Left kidney (tissue), 8 donors: ENCODE results near the gene OSBPL5. TPM values are rescaled to one million over a fixed set of nuclear protein-coding genes. Genes with fewer than 3 reads are reported as not detected.

Source experiments
- DNase-seq: peaks from one replicate; pipeline ENCODE4 v3.0.0-alpha.2; 2013
- long read RNA-seq, 8 donors: transcript quantifications; one replicate each; lab custom pipeline, GENCODE V29; 2026
- polyA plus RNA-seq: library from polyadenylated mRNA; unstranded; fragments of 120-200 nt; gene quantifications from one replicate; pipeline ENCODE4 v1.2.1, GENCODE V29; 2013; ENCODE audit not compliant: insufficient read length

Gene OSBPL5
- polyA plus RNA-seq = 20.5 TPM
- long read RNA-seq, donor 1, partial matches to known transcripts = 0 of 3 reads
- long read RNA-seq, donor 1, other reads (novel, unspliced or antisense) = 0 of 3 reads
- long read RNA-seq, donor 2, partial matches to known transcripts = 0 of 2 reads
- long read RNA-seq, donor 2, other reads (novel, unspliced or antisense) = 0 of 2 reads
- long read RNA-seq, donor 3 = 0 reads
- long read RNA-seq, donor 4 = 0 reads
- long read RNA-seq, donor 5 = 0 reads
- long read RNA-seq, donor 6, partial matches to known transcripts = 0 of 3 reads
- long read RNA-seq, donor 6, other reads (novel, unspliced or antisense) = 0 of 3 reads
- long read RNA-seq, donor 7, partial matches to known transcripts = 0 of 2 reads
- long read RNA-seq, donor 7, other reads (novel, unspliced or antisense) = 0 of 2 reads
- long read RNA-seq, donor 8 = 0 reads

- DNase-seq = peak; percentile 75
These were observed at the start of gene OSBPL5 for GRCh38 chr11:3165152-3165705. OSBPL5 (minus strand) TSS chr11:3165310; CDS start chr11:3129148, 36,162 bp downstream.

GRCh38 chr11:3214420-3214699 lies 49.2 kb upstream of the OSBPL5 start:
- no peak for DNase-seq

- DNase-seq = no peak
These were observed 48.7 kb upstream of the OSBPL5 start for GRCh38 chr11:3213659-3214419.

GRCh38 chr11:3208272-3208671 lies 43.2 kb upstream of the OSBPL5 start:
- no peak for DNase-seq

GRCh38 chr11:3207526-3208189 lies 42.5 kb upstream of the OSBPL5 start:
- DNase-seq = no peak

GRCh38 chr11:3206922-3207204 lies 41.8 kb upstream of the OSBPL5 start:
- DNase-seq = no peak

- DNase-seq = no peak
These were observed 41.2 kb upstream of the OSBPL5 start for GRCh38 chr11:3206156-3206921.

GRCh38 chr11:3205261-3206155 lies 40.4 kb upstream of the OSBPL5 start:
- no peak for DNase-seq

GRCh38 chr11:3204141-3205015 lies 39.3 kb upstream of the OSBPL5 start:
- no peak for DNase-seq

- DNase-seq = no peak
These were observed 38.3 kb upstream of the OSBPL5 start for GRCh38 chr11:3203221-3204043.

- DNase-seq = no peak
These were observed 37.6 kb upstream of the OSBPL5 start for GRCh38 chr11:3202759-3203158.

GRCh38 chr11:3202305-3202704 lies 37.2 kb upstream of the OSBPL5 start:
- no peak for DNase-seq

GRCh38 chr11:3201677-3202181 lies 36.6 kb upstream of the OSBPL5 start:
- DNase-seq = no peak

GRCh38 chr11:3201112-3201581 lies 36.0 kb upstream of the OSBPL5 start:
- DNase-seq = no peak

GRCh38 chr11:3200388-3201111 lies 35.4 kb upstream of the OSBPL5 start:
- no peak for DNase-seq

- no peak for DNase-seq
These were observed 34.6 kb upstream of the OSBPL5 start for GRCh38 chr11:3199537-3200295.

- DNase-seq = no peak
These were observed 33.7 kb upstream of the OSBPL5 start for GRCh38 chr11:3198815-3199214.
